ENCODE data around the gene LGALS1. TPM values are rescaled to one million over a fixed set of nuclear protein-coding genes. Genes with fewer than 3 reads are reported as not detected.
"Not testable (repeated sequence)": the region's sequence is repeated elsewhere in the genome, so short reads cannot be mapped to it uniquely, and the experiment has no call there.

The LGALS1 gene
- total RNA-seq, 3 donors from 2014 or later = 23.5 to 39.5 (median 24.9) TPM

- Mint-ChIP-seq H3K27me3 (ENCODE audit: low read depth) (no peaks in the 10 kb centered on the region), H3K36me3 (ENCODE audit: insufficient read depth) (peaks cover 12% of the 10 kb centered on the region), H3K9me3 (no peaks in the 10 kb centered on the region), H3K4me1 (ENCODE audit: low read depth) (no peaks in the 10 kb centered on the region), H3K4me3 (no peak overlapping the region)
- DNase-seq (no peak), ATAC-seq (no peak)
These were observed 28.5 kb downstream of the LGALS1 start for GRCh38 chr22:37703906-37704305.

DNA sequence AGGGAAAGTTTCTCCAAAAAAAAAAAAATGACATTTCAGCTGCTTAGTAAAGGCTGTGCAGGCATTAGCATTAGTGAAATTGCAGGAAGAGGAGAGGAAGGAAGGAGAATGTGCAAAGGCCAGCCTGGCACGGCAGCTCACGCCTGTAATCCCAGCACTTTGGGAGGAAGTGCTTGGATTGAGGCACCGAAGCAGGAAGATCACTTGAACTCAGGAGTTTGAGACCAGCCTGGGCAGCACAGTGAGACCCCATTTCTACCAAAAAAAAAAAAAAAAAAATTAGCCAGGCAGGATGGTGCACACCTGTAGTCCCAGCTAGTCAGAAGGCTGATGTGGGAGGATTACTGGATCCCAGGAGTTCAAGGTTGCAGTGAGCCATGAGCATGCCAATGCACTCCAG is 29.2 kb downstream of the LGALS1 start:
- H3K4me3 Mint-ChIP-seq = no peak overlapping the region
- no peaks in the 10 kb centered on the region for H3K9me3 Mint-ChIP-seq
- no peaks in the 10 kb centered on the region for H3K27me3 Mint-ChIP-seq (ENCODE audit: low read depth)
- H3K4me1 Mint-ChIP-seq (ENCODE audit: low read depth) = no peaks in the 10 kb centered on the region
- no peak for DNase-seq
- no peak for ATAC-seq
- H3K36me3 Mint-ChIP-seq (ENCODE audit: insufficient read depth) = peaks cover 12% of the 10 kb centered on the region

DNA sequence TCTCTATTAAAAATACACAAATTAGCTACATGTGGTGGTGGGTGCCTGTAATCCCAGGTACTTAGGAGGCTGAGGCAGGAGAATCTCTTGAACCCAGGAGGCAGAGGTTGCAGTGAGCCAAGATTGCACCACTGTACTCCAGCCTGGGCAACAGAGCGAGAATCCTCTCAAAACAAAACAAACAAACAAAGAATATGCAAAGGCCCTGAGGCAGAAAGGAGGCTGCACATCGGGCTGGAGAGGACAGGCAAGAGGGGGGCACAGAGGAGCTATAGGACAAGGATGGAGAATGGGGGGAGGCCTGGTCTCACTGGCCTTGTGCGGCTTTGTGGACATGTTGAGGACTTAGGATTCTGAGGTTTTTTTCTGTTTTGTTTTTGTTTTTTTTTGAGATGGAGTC is 29.8 kb downstream of the LGALS1 start:
- Mint-ChIP-seq H3K4me1 (ENCODE audit: low read depth) (no peaks in the 10 kb centered on the region), H3K9me3 (no peaks in the 10 kb centered on the region), H3K36me3 (ENCODE audit: insufficient read depth) (peaks cover 13% of the 10 kb centered on the region), H3K27me3 (ENCODE audit: low read depth) (no peaks in the 10 kb centered on the region), H3K4me3 (no peak overlapping the region)
- DNase-seq (no peak), ATAC-seq (no peak)

DNA sequence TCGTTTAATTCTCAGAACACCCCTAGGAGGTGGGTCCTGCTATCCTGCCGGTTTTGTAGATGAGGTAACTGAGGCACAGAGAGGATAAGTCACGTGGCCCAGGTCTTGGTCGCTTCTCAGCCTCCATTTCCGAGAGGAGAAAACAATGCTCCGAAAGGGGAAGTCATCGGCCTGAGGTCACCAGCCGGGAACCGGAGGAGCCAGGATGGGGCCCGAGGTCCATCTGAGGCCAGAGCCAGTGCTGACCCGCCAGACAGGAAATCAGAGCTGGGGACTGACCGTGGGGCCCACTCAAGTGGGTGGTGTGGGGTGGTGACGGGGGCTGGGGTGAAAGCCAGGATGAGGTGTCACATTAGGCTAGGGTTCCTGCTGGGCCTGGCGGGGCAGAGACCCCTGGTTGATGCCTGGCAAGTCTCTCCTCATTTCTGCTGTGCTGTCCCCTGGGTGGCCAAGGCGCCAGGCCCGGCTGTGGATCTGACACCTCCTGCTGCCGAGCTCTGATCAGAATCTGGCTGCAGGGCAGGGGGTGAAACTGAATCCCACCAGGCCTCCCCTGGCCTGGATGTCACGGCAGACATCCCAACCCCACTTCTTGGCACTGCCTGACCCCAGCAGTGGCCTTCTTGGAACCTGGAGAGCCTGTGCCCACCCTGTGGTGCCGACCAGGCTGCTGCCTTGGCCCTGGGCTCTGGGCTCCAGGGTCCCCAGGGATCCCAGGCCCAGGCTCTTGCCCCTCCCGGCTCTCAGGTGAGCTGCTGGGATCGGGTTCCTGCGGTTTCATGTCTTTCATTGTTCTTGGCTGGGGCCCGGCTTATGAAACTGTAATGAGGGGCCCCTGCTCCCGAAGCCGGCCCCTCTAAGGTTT is 33.4 kb downstream of the LGALS1 start:
- ATAC-seq (no peak), DNase-seq (no peak)
- Mint-ChIP-seq H3K4me1 (ENCODE audit: low read depth) (no peaks in the 10 kb centered on the region), H3K4me3 (no peak overlapping the region), H3K27me3 (ENCODE audit: low read depth) (no peaks in the 10 kb centered on the region), H3K9me3 (no peaks in the 10 kb centered on the region), H3K36me3 (ENCODE audit: insufficient read depth) (peaks cover 11% of the 10 kb centered on the region)

GRCh38 chr22:37709445-37709765 is 34.0 kb downstream of the LGALS1 start:
- H3K36me3 Mint-ChIP-seq (ENCODE audit: insufficient read depth) = peaks cover 11% of the 10 kb centered on the region
- no peak for ATAC-seq
- H3K4me1 Mint-ChIP-seq (ENCODE audit: low read depth) = no peaks in the 10 kb centered on the region
- H3K27me3 Mint-ChIP-seq (ENCODE audit: low read depth) = no peaks in the 10 kb centered on the region
- DNase-seq = no peak
- H3K4me3 Mint-ChIP-seq = no peak overlapping the region
- H3K9me3 Mint-ChIP-seq = no peaks in the 10 kb centered on the region

DNA sequence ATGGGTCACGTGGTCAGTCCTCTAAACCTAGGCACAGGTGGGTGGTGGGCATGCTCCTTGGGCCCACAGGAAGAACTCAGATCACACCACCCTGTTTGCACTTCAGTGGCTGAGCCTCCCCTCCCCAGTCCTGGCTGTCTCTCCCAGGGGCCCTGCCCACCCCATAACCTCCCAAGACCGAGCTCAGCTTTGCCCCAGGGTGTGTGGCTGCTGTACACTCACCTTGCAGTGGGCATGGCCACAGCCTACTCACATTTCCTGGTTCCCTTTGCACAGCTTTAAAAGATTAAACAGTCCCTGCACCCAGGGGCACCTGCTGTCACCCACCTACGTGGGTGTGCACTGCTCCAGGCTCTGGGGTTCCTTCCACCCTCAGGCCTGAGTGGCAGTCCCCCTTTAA is 35.2 kb downstream of the LGALS1 start:
- H3K4me3 Mint-ChIP-seq = no peak overlapping the region
- DNase-seq = no peak
- H3K27me3 Mint-ChIP-seq (ENCODE audit: low read depth) = no peaks in the 10 kb centered on the region
- H3K36me3 Mint-ChIP-seq (ENCODE audit: insufficient read depth) = peaks cover 8% of the 10 kb centered on the region
- no peaks in the 10 kb centered on the region for H3K9me3 Mint-ChIP-seq
- ATAC-seq = no peak
- no peaks in the 10 kb centered on the region for H3K4me1 Mint-ChIP-seq (ENCODE audit: low read depth)

GRCh38 chr22:37711490-37711889 is 36.1 kb downstream of the LGALS1 start:
- Mint-ChIP-seq H3K9me3 (no peaks in the 10 kb centered on the region), H3K4me3 (no peak overlapping the region), H3K4me1 (ENCODE audit: low read depth) (no peaks in the 10 kb centered on the region), H3K27me3 (ENCODE audit: low read depth) (no peaks in the 10 kb centered on the region), H3K36me3 (ENCODE audit: insufficient read depth) (peaks cover 5% of the 10 kb centered on the region)
- ATAC-seq (no peak), DNase-seq (no peak)

DNA sequence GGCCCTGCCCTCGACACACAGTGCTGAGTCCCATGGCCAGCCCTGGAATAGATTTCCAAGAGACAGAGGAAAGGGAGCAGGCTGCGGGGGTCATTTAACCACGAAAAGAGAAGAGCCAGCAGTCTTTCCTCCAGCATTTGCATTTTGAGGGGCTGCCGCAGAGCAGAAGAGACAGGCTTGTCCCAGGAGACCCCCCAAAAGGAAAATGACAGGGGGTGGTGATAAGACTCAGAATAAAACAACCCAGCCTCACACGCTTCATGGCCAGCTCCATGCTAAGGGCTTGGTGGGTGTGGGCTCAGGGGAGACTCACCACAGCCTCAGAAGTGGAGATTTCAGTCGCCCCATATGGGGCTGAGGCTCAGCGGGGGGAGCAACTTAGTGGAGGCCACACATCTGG is 38.3 kb downstream of the LGALS1 start:
- Mint-ChIP-seq H3K9me3 (no peaks in the 10 kb centered on the region), H3K36me3 (ENCODE audit: insufficient read depth) (peaks cover 9% of the 10 kb centered on the region), H3K4me3 (no peak overlapping the region), H3K27me3 (ENCODE audit: low read depth) (no peaks in the 10 kb centered on the region), H3K4me1 (ENCODE audit: low read depth) (no peaks in the 10 kb centered on the region)
- DNase-seq = no peak
- ATAC-seq = no peak

DNA sequence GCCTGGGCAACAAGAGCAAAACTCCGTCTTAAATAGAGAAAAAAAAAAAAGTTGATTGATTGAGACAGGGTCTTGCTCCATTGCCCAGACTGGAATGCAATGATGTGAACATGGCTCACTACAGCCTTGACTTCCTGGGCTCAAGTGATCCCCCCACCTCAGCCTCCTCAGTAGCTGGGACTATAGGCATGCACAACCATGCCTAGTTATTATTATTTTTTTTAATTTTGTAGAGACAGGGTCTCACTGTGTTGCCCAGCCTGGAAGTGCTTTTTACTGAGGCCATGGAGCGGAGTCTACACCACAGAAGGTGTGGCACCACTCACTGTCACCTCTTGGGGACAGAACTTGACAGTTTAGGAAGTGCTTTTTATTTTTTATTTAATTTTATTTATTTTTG is 39.2 kb downstream of the LGALS1 start:
- Mint-ChIP-seq H3K4me1 (ENCODE audit: low read depth) (no peaks in the 10 kb centered on the region), H3K27me3 (ENCODE audit: low read depth) (no peaks in the 10 kb centered on the region), H3K36me3 (ENCODE audit: insufficient read depth) (peaks cover 9% of the 10 kb centered on the region), H3K4me3 (no peak overlapping the region), H3K9me3 (no peaks in the 10 kb centered on the region)
- DNase-seq (no peak), ATAC-seq (no peak)

DNA sequence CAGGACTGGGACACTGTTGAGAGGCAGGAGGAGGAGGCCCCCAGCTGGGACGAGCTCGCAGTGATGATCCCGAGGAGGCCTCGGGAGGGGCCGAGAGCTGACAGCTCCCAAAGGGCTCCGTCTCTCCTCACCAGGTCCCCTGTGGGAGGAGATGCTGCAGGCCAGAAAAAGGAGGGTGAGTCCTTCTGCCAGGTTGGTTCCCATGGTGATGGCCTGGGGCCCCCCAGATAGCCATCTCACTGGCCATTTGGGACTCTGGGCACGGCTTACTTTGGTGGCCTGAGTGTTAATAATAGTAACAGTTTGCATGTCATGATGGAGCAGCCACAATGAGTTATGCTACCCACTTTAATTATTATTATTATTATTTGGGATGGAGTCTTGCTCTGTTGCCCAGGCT is 40.3 kb downstream of the LGALS1 start:
- H3K4me3 Mint-ChIP-seq = no peak overlapping the region
- H3K4me1 Mint-ChIP-seq (ENCODE audit: low read depth) = no peaks in the 10 kb centered on the region
- DNase-seq (no peak), ATAC-seq (no peak)
- no peaks in the 10 kb centered on the region for H3K9me3 Mint-ChIP-seq
- peaks cover 7% of the 10 kb centered on the region for H3K36me3 Mint-ChIP-seq (ENCODE audit: insufficient read depth)
- H3K27me3 Mint-ChIP-seq (ENCODE audit: low read depth) = no peaks in the 10 kb centered on the region

DNA sequence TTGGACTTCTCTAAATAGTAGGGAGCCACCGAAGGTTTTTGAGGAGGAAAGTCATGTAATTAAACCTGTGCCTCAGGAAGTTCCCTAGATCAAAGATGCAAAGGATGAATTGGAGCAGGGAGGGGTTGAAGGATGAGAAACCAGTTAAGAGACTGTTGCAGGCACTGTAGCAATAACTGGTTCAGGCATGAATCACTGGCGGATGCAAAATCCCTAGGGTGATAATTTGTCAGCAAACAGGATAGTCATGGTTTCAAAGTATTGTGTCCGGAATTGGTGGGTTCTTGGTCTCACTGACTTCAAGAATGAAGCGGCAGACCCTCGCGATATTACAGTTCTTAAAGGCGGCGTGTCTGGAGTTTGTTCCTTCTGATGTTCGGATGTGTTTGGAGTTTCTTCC is 41.3 kb downstream of the LGALS1 start:
- Mint-ChIP-seq H3K4me1 (ENCODE audit: low read depth) (no peaks in the 10 kb centered on the region), H3K36me3 (ENCODE audit: insufficient read depth) (peaks cover 7% of the 10 kb centered on the region), H3K4me3 (no peak overlapping the region), H3K9me3 (no peaks in the 10 kb centered on the region), H3K27me3 (ENCODE audit: low read depth) (no peaks in the 10 kb centered on the region)
- DNase-seq = no peak
- no peak for ATAC-seq

- not testable (repeated sequence) for H3K36me3 Mint-ChIP-seq (ENCODE audit: insufficient read depth); ATAC-seq; H3K9me3 Mint-ChIP-seq; DNase-seq; H3K27me3 Mint-ChIP-seq (ENCODE audit: low read depth); H3K4me1 Mint-ChIP-seq (ENCODE audit: low read depth); H3K4me3 Mint-ChIP-seq
These were observed 41.8 kb downstream of the LGALS1 start for GRCh38 chr22:37717235-37717634.

- H3K36me3 Mint-ChIP-seq (ENCODE audit: insufficient read depth); DNase-seq; ATAC-seq; H3K4me1 Mint-ChIP-seq (ENCODE audit: low read depth); H3K9me3 Mint-ChIP-seq; H3K27me3 Mint-ChIP-seq (ENCODE audit: low read depth); H3K4me3 Mint-ChIP-seq: not testable (repeated sequence)
These were observed 42.4 kb downstream of the LGALS1 start for GRCh38 chr22:37717746-37718305.

- H3K36me3 Mint-ChIP-seq (ENCODE audit: insufficient read depth) = peaks cover 3% of the 10 kb centered on the region
- H3K9me3 Mint-ChIP-seq = no peaks in the 10 kb centered on the region
- no peaks in the 10 kb centered on the region for H3K4me1 Mint-ChIP-seq (ENCODE audit: low read depth)
- no peaks in the 10 kb centered on the region for H3K27me3 Mint-ChIP-seq (ENCODE audit: low read depth)
- no peak overlapping the region for H3K4me3 Mint-ChIP-seq
- DNase-seq = no peak
- no peak for ATAC-seq
These were observed 50.3 kb downstream of the LGALS1 start for GRCh38 chr22:37725551-37726240.

Data from activated T-cell treated with anti-CD3 and anti-CD28 coated beads, Interleukin-2, amount 50 U/mL, for 4 hours (primary cell).